PFSK-1 (cell line): ENCODE data around the gene HTRA3.

ENCODE experiments used
- SIN3A ChIP-seq: IDR thresholded peaks from 2 replicates; pipeline ENCODE4 v1.6.1; 2012; ENCODE audit warnings: mild to moderate bottlenecking, low read length, moderate library complexity, borderline replicate concordance; ENCODE audit not compliant: insufficient read depth
- TF ChIP-seq, protein P1 (sequence below), 2 experiments: IDR thresholded peaks; 2 replicates each; pipeline versions ENCODE4 v1.6.1 to v1.8.0; 2011 to 2012; ENCODE audit warnings: low read depth in 2 of 2, low read length in 2 of 2, control low read depth in 1 of 2, inconsistent platforms in 1 of 2, mild to moderate bottlenecking in 1 of 2, moderate library complexity in 1 of 2; ENCODE audit not compliant: insufficient read depth in 1 of 2

DNA sequence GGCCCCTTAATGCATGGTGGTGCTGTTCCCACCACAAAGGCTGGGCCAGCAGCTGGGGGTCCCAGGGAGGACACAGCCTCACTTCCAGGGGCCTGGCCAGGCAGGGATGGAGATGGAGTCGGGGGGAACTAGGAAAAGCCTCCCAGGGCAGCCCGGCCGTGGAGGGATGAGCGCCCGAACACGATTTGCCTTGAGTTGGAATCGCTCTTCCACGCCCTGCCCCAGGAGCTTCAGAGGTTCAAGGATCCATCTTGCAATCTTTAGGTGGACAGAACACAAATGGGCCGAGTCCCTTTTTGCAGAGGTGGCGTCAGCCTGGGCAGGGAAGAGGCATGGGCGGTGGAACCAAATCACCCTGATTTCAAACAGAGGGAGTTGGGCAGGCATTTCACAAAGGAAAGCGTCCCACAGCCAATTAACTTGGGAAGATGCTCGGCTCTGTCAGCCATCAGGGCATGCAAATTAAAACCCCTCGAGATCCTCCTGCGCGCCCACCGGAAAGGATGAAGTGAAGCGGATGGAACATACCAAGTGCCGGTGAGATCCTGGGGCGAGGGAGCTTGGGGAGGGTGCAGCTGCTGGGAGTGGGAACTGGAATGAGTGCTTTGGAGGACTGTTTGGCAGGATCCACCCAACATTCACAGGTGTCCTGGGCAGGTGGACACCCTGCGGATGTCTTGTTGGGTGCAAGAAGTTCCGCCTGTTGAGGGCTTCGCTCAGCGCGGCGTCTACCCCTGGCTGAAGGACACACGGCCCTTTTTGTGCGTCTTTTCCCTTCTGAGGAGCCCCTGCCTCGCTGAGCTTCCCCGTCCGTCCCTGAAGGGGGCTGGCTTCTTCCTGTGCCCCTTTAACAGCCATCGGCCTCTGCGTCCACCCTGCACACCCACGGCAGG, 75.7 kb downstream of the HTRA3 start:
- TF ChIP-seq SIN3A, result no peak
- TF ChIP-seq, protein P1, sequence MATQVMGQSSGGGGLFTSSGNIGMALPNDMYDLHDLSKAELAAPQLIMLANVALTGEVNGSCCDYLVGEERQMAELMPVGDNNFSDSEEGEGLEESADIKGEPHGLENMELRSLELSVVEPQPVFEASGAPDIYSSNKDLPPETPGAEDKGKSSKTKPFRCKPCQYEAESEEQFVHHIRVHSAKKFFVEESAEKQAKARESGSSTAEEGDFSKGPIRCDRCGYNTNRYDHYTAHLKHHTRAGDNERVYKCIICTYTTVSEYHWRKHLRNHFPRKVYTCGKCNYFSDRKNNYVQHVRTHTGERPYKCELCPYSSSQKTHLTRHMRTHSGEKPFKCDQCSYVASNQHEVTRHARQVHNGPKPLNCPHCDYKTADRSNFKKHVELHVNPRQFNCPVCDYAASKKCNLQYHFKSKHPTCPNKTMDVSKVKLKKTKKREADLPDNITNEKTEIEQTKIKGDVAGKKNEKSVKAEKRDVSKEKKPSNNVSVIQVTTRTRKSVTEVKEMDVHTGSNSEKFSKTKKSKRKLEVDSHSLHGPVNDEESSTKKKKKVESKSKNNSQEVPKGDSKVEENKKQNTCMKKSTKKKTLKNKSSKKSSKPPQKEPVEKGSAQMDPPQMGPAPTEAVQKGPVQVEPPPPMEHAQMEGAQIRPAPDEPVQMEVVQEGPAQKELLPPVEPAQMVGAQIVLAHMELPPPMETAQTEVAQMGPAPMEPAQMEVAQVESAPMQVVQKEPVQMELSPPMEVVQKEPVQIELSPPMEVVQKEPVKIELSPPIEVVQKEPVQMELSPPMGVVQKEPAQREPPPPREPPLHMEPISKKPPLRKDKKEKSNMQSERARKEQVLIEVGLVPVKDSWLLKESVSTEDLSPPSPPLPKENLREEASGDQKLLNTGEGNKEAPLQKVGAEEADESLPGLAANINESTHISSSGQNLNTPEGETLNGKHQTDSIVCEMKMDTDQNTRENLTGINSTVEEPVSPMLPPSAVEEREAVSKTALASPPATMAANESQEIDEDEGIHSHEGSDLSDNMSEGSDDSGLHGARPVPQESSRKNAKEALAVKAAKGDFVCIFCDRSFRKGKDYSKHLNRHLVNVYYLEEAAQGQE (IDR thresholded peaks at IDR 0.05; ENCODE audit: insufficient read depth in 1 of 2, low read depth in 2 of 2, low read length in 2 of 2), result no peak
